HG03280 (cell line): ENCODE measurements around the gene PACRG.

Source experiments
- ATAC-seq: cut with Tn5 transposase; IDR thresholded peaks from one replicate; pipeline ENCODE4 v1.9.1; 2021; ENCODE audit warnings: mild to moderate bottlenecking, moderate library complexity; ENCODE audit not compliant: unreplicated experiment

The PACRG gene

DNA sequence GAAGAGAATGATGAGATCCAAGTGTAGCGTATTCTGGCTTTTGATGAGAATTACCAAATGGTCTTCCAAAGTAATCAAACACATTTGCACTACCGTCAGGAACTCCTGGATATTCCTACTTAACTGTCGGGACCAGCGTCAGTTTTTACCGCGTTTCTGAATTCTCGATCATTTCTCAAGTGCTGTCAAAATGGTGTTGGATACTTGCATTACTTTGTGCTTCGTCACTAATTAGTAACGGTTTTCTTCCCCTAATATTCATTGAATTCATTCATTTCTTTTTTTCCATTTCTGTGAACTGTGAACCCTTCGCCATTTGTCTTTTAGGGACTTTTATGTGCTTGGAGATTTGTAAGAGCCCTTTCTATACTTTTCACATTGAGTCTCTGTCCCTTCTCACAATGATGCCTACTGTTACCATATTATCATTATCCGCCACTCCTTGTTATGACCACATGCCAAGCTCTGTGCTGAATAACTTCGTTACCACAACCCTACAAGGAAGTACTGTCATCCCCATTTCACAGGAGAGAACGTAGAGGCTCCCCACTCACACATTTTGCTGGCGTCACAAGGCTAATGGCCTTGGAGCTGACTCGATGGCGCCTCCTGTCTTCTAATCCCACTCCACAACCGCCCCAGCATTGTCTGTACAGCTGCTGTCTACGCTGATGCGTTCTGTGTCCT is 612.6 kb downstream of the PACRG start:
- ATAC-seq: no peak

GRCh38 chr6:163341224-163342061 is 613.7 kb downstream of the PACRG start:
- no peak for ATAC-seq

DNA sequence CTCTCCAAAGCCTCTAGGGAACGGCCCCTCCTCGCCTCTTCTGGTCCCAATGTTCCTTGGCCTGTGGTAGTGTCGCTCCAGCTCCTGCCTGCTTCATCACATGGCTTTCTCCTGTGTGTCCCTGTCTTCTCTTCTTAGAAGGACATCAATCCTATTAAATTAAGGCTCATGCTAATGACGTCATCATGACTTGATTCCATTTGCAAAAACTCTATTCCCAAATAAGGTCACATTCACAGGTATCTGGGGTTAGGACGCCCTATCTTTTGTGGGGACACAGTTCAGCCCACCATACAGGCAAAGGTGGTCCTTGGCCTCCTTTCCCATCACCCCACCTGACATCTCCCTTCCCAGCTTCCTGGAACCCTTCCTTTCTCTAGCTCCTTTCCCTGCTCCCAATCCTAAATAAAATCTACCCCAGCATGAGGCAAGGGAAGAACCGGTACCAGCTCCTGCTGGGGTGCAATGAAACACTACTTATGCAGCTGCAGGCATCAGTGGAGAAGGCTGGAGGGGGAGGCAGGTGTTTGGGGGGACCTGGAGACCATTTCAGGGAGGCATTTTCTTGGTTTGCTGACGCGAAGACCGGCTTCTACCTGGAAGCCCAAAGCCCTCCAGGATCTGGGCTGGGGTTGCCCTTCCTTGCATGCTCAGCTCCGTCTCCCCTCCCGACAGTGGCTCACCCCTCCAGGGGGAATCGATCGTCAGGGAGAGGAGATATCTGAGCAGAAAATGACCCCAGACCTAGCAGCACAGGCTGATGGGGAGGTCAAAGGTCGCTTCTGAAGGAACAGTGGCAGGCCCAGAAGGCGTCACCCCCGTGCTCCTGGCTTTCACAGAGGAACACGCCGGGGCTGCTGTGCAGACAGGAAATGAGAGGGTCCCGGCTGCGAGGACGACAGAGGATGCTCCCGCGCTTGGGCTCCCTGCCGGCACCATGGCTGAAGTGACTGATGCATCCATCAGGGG is 615.1 kb downstream of the PACRG start:
- no peak for ATAC-seq

- ATAC-seq: no peak
These were observed 615.8 kb downstream of the PACRG start for GRCh38 chr6:163343609-163344008.

DNA sequence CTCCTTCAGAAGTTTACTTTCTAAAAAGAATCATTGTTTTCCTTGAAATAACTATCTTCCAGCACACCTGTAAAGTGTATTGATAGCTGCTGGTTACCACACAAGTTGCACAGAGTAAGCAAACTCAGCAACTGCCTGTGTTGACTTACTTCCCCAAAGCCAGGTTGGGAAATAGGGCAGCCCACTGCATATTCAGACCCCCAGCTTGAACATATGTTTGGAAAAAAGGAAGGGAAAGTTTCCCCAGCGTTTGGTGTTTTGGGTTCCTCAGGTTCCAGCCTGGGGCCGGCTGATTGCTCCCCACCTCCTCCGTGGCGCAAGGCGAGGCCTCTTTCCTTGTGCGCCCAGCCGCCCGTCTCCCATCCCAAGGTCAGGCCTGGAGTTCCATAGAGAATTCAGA is 616.6 kb downstream of the PACRG start:
- ATAC-seq: no peak

DNA sequence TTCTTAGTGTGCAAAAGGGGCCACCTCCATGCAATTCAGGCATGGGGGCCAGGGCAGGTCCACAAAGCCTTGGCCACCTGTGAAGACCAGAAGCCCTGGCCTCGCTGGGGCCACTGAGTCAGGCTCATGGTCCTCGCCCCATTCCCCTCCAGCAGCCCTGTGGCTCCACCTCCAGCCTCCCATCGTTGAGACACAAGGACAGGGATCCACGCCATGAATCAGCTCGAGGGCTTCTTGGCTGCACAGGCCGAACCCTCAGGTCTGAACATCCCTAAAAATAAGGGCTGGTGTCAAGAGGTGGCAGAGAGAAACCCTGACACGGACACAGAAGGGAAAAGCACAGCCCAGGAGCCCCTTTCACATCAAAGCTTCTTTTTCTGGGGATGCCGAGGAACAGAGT is 618.2 kb downstream of the PACRG start:
- ATAC-seq: no peak

DNA sequence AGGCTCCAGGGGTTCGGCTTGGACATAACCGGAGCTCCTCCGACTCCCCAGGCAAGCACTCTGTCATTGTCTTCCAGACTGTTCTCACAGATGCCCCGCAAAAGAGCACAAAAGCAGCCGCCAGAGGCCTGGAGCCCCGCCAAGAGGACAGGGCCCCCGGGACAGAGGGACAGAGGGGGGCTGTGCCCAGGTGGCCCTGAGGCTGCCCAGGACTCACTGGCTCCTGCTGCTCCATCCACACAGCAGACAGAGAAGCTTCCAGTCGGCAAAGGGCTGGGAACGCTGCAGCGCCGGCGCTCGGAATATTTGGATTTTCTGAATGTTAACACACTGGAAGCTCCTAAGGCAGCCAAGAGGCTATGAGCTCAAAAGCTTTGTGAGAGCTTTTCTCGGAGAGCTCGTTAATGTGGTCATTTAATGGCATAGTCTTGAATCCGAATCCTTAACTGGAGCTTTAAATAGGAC is 618.8 kb downstream of the PACRG start:
- no peak for ATAC-seq

DNA sequence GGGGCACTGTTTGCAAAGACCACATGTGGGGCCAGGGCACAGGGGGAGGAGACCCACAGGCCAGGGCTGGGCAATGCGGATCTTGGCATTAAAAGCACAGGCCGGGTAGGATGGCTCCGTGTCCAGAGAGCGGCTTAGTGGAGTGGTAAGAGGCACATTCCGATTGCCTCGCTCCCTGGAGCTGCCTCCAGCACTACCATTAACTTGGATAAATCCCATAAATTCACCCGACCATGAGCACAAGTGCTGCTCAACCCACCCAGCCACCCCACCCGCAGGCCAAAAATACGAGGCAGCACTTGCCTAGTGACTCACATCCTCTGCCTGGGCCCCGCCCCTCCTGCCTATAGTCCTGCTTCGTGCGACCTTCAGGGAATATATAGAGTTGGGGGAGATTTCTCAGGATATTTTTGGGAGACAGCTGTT is 619.3 kb downstream of the PACRG start:
- ATAC-seq: no peak

DNA sequence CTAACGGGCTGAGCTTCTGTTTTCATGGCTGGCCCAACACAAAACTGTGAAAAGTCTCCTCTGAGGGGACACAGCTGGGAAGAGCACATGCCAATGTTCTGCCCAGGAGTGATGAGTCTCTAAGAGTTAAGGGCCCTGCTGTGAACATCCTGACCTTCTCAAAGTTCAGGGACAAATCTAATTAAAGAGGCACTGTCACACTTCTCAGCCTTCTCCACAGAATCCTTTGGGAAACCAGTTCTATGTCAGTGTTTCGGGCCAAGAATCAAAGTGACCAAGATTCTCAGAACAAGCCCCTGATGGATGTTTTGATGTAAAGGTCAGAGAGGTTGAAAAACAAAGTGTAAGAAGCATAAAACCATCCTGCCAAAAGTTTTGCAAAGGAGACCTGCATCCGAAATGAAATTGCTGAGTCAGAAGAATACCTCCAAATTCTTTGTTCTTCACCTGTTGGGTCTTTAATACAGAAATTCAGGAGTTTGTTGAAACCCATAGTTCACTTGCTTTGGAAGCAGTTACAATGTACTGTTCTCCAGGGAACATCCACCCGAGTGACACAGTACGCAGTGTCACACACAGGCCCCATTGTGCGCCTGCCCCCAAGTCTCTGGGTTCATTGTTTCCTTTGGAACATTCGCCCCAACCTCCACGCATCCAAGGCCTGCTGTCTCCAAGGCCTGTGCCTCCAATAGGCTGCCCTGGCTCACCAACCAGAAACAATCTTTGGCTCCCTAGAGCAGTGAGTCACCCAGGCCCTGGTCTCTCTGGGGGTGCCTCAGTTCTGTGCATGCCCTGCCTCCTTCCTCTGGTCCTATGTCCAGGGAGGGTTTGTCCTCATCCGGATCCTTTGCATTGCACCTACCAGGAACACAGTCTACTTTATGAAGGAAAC is 621.3 kb downstream of the PACRG start:
- ATAC-seq: no peak

DNA sequence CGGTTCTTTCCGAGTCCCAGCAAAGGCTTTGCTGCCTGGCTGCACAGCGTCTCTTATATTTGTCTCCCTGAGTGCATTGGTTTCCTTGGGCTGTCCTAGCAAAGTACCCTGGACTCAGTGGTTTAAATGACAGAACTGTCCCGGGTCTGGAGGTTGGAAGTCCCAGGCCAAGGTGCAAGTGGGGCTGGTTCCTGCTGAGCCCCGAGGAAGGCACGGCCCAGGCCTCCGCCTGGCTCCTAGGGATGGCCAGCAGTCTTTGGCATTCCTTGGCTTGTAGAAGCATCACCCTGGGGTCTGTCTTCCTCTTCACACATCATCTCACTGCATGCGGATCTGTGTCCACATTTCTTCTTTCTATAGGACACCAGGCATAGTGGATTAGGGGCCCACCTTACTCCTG is 621.9 kb downstream of the PACRG start:
- no peak for ATAC-seq

DNA sequence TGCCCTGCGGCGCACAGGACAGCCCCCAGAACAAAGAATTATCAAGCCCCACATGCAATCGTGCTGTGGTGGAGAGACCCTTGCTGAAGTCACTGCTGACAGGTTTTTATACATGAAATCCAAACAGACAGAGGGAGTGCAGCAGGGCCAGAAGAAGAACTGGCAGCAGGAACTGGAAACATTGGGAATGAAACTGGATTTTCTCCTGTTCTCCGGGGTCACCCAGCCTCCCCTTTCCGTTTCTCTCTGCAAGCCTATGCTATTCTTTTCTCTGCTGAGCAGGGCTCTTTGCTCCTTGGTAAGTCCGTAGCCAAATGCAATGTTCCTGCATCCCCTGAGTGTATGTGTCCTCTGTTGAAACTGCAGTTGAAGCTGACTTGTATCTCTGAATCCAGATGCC is 623.2 kb downstream of the PACRG start:
- ATAC-seq: no peak

- ATAC-seq: no peak
These were observed 624.4 kb downstream of the PACRG start for GRCh38 chr6:163352011-163352685.

DNA sequence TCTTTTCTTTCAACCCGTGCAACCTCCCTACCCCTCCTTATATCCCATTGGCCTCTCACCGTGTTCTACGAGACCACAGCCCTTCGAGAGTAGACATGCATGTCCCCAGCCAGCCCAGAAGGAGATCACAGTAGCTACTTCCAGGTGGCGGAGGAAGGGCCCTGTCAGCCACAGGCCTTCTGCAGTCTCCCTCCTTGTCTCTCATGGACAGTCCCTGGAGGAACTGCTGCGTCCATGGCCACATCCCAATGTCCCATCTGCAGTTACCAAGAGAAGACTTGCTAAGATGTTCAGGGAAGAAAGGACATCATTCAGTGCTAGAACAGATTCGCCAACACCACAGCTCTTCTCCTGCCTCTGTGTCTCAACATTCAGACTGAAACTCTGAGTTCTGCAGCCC is 625.2 kb downstream of the PACRG start:
- no peak for ATAC-seq

DNA sequence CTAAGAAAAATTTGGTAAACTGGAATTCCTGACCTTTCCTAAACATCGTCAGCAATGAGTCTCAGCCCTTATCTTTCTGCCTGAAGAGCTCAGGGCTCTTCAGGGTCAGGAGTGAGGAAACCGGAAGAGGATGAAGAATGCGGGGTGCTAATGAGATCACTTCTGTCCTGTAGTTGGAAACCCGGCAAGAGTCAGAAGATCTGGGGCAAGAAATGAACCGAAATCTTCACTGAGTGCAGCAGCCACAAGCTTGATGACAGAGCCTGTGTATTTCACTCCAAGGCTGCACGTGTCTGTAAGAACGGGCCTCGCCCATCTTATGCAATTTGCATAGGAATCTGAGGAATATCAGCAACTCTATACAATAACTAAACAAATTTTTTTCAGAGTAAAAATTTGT is 626.3 kb downstream of the PACRG start:
- no peak for ATAC-seq

GRCh38 chr6:163354761-163355425 is 627.1 kb downstream of the PACRG start:
- no peak for ATAC-seq

DNA sequence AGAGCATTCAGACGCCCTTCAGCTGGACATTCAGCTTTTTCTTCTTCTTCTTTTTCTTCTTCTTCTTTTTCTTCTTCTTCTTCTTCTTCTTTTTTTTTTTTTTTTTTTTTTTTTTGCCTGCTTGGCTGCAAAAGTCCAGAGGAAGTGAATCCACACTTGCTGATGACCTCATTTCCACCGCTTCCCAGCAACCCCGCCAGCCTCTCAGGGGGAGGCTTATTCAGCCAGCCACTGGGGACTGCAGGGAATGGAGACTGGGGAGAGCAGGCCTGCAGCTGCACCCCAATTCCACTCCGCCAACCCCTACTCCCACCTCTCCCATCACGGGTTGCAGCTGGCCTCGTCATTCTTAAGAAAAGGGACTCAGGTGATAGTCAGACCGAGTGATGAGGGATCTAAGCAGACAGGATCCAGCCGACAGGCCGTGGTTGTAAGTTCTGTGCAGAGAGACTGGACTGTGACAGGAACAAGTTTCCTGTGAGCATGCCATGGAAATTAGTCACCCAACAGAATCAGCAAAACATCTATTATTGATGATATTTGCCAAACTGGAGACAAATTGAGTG is 627.7 kb downstream of the PACRG start:
- ATAC-seq: no peak

DNA sequence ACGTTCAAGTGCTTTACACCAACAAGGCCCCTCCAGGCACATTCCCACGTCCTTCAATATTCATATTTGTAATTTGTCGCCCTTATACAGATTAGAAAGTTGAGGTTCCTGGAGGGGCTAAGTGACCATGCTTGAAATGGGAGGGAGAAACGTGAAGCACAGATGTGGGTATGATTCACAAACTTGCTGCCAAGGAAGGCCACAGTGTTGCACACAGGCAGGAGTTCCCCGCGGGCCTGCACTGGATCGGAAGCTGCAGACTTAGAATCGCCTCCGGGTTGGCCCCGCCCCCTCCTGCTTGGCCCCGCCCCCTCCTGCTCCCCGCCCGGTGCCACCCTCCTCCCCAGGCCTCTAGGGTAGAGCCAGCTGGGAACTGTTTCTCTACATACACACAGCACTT is 628.5 kb downstream of the PACRG start:
- no peak for ATAC-seq

DNA sequence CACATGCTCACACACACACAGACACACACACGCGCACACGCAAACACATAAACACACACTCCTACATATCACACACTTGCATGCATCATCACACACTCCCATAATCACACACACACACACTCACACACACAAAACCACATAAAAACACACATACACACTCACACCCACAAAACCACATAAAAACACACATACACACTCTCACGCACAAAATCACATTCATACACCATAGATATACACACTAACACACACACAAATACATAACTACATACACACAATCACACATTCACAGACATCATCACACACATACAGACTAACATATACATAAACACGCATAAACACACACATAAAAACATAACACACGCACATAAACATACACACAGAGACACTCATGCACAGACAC is 629.0 kb downstream of the PACRG start:
- no peak for ATAC-seq

DNA sequence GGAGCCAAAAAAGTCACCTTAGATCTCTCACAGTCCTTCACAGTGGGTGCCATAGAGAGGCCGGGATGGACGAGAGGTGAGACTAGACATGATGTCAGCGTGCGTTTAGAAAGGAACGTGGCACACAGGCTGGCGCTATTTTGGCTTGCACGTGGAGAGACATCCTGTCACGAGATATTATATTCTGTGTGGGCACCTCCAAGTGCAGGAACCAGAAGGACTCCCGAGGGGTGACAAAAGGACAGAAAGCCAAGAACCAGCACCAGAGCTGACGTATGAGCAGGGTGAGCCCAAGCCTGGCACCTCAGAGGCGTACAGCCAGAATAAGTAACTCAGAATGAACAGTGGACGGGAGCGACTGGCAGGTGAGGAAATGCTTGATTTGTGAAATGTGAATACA is 636.9 kb downstream of the PACRG start:
- no peak for ATAC-seq
